Endodermal cell (in vitro differentiated cells): ENCODE results near the gene GNAT2. TPM values are rescaled to one million over a fixed set of nuclear protein-coding genes. Genes with fewer than 3 reads are reported as not detected.
A peak's percentile ranks its signal among the peaks of the same experiment; 100 is the strongest.

Experiments
- DNase-seq: peaks from one replicate; pipeline ENCODE4 v3.0.0-alpha.2; 2017
- H3K27ac ChIP-seq: 2 replicates; pipeline ENCODE4 v1.5.1; 2013; ENCODE audit warnings: mild to moderate bottlenecking, low read depth, low read length, moderate library complexity
- H3K27me3 ChIP-seq: 2 replicates; pipeline ENCODE4 v1.6.1; 2013; ENCODE audit warnings: mild to moderate bottlenecking, low read length, moderate library complexity; ENCODE audit not compliant: insufficient read depth, control insufficient read depth, poor library complexity, severe bottlenecking
- H3K36me3 ChIP-seq: 2 replicates; pipeline ENCODE4 v1.7.0; 2013; ENCODE audit warnings: mild to moderate bottlenecking, low read length, moderate library complexity; ENCODE audit not compliant: control insufficient read depth, insufficient read depth
- H3K4me1 ChIP-seq: one replicate; pipeline ENCODE4 v1.7.0; 2013; ENCODE audit warnings: low read length; ENCODE audit not compliant: control insufficient read depth, insufficient read depth
- H3K4me3 ChIP-seq: 2 replicates; pipeline ENCODE4 v1.5.1; 2013; ENCODE audit warnings: mild to moderate bottlenecking, low read length, moderate library complexity
- H3K9ac ChIP-seq: 2 replicates; pipeline ENCODE4 v1.6.1; 2013; ENCODE audit warnings: mild to moderate bottlenecking, low read length, moderate library complexity; ENCODE audit not compliant: poor library complexity, severe bottlenecking; ENCODE audit errors: extremely low read depth
- H3K9me3 ChIP-seq: 2 replicates; pipeline ENCODE4 v1.6.1; 2013; ENCODE audit warnings: mild to moderate bottlenecking, low read length, moderate library complexity; ENCODE audit not compliant: control insufficient read depth
- H3K27ac Mint-ChIP-seq: 2 replicates; pipeline ENCODE4 v1.8.0; 2020; ENCODE audit warnings: mixed read lengths
- H3K27me3 Mint-ChIP-seq: 2 replicates; pipeline ENCODE4 v1.8.0; 2021; ENCODE audit warnings: mild to moderate bottlenecking, mixed read lengths; ENCODE audit not compliant: insufficient read depth
- H3K36me3 Mint-ChIP-seq: 2 replicates; pipeline ENCODE4 v1.8.0; 2020; ENCODE audit warnings: low read depth, mixed read lengths
- H3K4me1 Mint-ChIP-seq: 2 replicates; pipeline ENCODE4 v1.8.0; 2020; ENCODE audit warnings: mixed read lengths
- H3K4me3 Mint-ChIP-seq: 2 replicates; pipeline ENCODE4 v1.8.0; 2020; ENCODE audit warnings: mild to moderate bottlenecking, moderate library complexity, mixed read lengths
- H3K9me3 Mint-ChIP-seq: 2 replicates; pipeline ENCODE4 v1.8.0; 2020; ENCODE audit warnings: mild to moderate bottlenecking, mixed read lengths
- WGBS, 2 experiments: methylation state at CpG; one replicate each; pipeline versions ENCODE4 v1.1.5 to v1.1.7; 2013; ENCODE audit warnings: missing lambda C conversion rate in 2 of 2, mixed read lengths in 1 of 2; ENCODE audit not compliant: insufficient coverage in 1 of 2, insufficient read length in 1 of 2; 5-methylcytosine and 5-hydroxymethylcytosine counted together
- total RNA-seq, 2 donors: library from RNA; stranded (reverse); fragmentation: NEBNext Ultra II Directional in 1 of 2; extraction: Animal tissue kit (Norgen Biotek cat#: 25700) in 1 of 2; gene quantifications; 2 replicates in 1 of 2; 3 replicates in 1 of 2; pipeline ENCODE4 v1.2.1, GENCODE V29; 2021
- TF ChIP-seq, protein P1 (sequence below): fragments of 200-600 bp; sonication (generic); conservative IDR thresholded peaks from 2 replicates; pipeline ENCODE4 v1.5.0; 2021; ENCODE audit warnings: antibody characterized with exemption, mild to moderate bottlenecking

Gene GNAT2
- total RNA-seq, 2 donors from 2014 or later: not detected

DNA sequence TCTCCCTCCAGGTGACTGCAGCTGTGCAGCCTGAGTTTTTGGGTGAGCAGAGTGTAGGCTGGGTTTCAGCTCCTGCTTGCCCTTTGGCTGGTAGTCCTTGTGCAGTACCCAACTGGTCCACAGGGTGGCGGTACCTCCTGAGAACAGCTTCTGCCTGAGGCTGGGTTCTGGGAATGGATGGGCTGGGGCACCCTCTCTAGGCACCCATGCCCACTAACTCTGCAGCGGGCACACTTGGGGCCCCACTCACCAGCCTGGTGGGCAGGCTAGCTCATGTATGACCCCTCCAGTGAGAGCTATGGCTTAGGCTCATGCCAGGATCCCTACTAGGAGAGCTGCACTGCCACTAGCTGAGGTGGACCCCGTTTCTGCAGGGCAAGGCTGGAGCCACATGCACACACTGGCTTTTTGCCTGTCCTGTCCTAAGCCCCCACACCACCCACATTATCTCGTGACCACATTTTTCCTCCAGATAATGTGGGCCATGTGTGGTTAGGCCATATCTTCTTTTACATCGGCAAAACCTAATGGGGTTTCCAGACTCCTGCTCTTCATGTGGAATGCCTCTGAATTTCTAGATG, 21.0 kb upstream of the GNAT2 start:
- peak; percentile 99 for DNase-seq
- H3K27ac ChIP-seq: no peak overlapping the region
- H3K9me3 ChIP-seq: no peaks in the 10 kb centered on the region
- 46 to 63% methylated on average over 2 to 5 of the region's 5 CpGs for WGBS, 2 experiments
- Mint-ChIP-seq H3K4me3 (no peak overlapping the region), H3K27me3 (peaks cover 16% of the 10 kb centered on the region), H3K4me1 (peaks cover 23% of the 10 kb centered on the region), H3K9me3 (no peaks in the 10 kb centered on the region), H3K27ac (no peak overlapping the region), H3K36me3 (no peaks in the 10 kb centered on the region)
- TF ChIP-seq, protein P1, sequence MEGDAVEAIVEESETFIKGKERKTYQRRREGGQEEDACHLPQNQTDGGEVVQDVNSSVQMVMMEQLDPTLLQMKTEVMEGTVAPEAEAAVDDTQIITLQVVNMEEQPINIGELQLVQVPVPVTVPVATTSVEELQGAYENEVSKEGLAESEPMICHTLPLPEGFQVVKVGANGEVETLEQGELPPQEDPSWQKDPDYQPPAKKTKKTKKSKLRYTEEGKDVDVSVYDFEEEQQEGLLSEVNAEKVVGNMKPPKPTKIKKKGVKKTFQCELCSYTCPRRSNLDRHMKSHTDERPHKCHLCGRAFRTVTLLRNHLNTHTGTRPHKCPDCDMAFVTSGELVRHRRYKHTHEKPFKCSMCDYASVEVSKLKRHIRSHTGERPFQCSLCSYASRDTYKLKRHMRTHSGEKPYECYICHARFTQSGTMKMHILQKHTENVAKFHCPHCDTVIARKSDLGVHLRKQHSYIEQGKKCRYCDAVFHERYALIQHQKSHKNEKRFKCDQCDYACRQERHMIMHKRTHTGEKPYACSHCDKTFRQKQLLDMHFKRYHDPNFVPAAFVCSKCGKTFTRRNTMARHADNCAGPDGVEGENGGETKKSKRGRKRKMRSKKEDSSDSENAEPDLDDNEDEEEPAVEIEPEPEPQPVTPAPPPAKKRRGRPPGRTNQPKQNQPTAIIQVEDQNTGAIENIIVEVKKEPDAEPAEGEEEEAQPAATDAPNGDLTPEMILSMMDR: peak; percentile 92
- H3K27me3 ChIP-seq: peaks cover 5% of the 10 kb centered on the region
- no peak overlapping the region for H3K9ac ChIP-seq
- no peaks in the 10 kb centered on the region for H3K36me3 ChIP-seq
- no peak overlapping the region for H3K4me3 ChIP-seq
- H3K4me1 ChIP-seq: peaks cover 6% of the 10 kb centered on the region

DNA sequence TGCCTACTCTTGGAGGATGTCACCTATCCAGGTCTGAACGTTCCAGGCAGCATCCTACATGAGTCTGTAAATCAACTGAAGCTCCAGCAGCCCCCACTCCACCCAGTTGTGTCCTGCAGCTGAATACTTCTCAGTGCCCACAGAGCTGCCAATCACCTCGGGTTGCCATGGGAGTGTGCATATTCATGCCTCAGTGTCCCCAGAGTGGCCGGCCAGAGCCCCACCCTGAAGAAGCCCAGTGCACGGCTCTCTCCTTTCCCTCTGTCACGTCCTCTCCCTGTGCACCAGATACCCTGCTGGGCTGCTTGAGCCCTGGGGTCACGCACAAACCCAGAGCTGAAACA, 20.4 kb upstream of the GNAT2 start:
- no peaks in the 10 kb centered on the region for H3K9me3 ChIP-seq
- 61 to 68% methylated on average over 2 to 6 of the region's 6 CpGs for WGBS, 2 experiments
- Mint-ChIP-seq H3K27me3 (peaks cover 16% of the 10 kb centered on the region), H3K27ac (no peak overlapping the region), H3K4me1 (peaks cover 23% of the 10 kb centered on the region), H3K36me3 (no peaks in the 10 kb centered on the region), H3K9me3 (no peaks in the 10 kb centered on the region), H3K4me3 (no peak overlapping the region)
- no peaks in the 10 kb centered on the region for H3K36me3 ChIP-seq
- TF ChIP-seq, protein P1: no peak
- peaks cover 6% of the 10 kb centered on the region for H3K4me1 ChIP-seq
- H3K9ac ChIP-seq: no peak overlapping the region
- no peak overlapping the region for H3K4me3 ChIP-seq
- peaks cover 5% of the 10 kb centered on the region for H3K27me3 ChIP-seq
- no peak for DNase-seq
- H3K27ac ChIP-seq: no peak overlapping the region

DNA sequence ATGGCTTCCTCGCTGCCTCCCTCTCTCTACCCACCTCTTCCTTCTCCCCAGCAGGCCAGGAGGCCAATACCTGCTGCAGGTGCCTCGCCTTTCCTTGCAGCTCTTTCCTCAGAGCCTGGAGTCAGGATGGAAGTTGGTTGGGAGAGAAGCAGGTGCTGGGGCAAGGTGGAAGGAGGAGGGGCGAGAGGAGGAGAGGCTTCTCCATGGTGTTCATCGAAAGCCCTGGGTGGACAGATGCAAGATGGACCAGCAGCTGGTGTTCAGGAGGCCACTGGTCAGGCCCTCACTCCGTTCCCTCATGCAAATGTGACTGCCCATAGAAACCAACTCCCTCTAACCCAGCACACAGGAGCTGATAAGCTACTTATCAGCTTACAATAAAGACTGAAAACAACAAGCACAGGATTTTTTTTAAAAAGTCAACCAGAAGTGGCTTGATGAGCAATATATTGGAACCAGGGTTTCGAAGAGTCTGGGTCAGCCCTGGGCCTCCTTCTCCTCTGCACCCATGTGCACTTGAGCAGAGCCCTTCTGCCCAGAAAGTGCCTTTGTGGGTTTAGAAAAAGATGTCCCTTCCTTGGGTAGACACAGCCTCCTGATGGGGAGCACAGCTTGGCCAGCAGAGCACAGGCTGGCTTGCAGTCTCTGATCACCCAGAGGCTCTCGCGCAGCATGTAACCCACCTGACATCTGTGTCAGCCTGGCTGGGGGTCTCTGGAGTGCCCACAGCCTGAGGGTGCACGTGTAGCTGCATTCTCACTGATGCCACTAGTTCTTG, 19.8 kb upstream of the GNAT2 start:
- peaks cover 23% of the 10 kb centered on the region for H3K4me1 Mint-ChIP-seq
- H3K27me3 ChIP-seq: peaks cover 5% of the 10 kb centered on the region
- TF ChIP-seq, protein P1: no peak
- no peaks in the 10 kb centered on the region for H3K9me3 Mint-ChIP-seq
- no peak overlapping the region for H3K4me3 ChIP-seq
- no peak overlapping the region for H3K9ac ChIP-seq
- H3K36me3 Mint-ChIP-seq: no peaks in the 10 kb centered on the region
- no peak overlapping the region for H3K4me3 Mint-ChIP-seq
- H3K27ac Mint-ChIP-seq: no peak overlapping the region
- DNase-seq: peak; percentile 49
- 88 to 95% methylated on average over 3 to 9 of the region's 9 CpGs for WGBS, 2 experiments
- peaks cover 6% of the 10 kb centered on the region for H3K4me1 ChIP-seq
- no peaks in the 10 kb centered on the region for H3K36me3 ChIP-seq
- H3K9me3 ChIP-seq: no peaks in the 10 kb centered on the region
- H3K27ac ChIP-seq: no peak overlapping the region
- H3K27me3 Mint-ChIP-seq: peaks cover 16% of the 10 kb centered on the region
